NCI-H1436 treated with DMSO at 0.1 percent for 48 hours (cell line): Measurements from ENCODE around the gene NPHP3.
"Not testable (repeated sequence)": the region's sequence is repeated elsewhere in the genome, so short reads cannot be mapped to it uniquely, and the experiment has no call there.

Experiments used
- DNase-seq: peaks from one replicate; lab custom pipeline; 2025; lab: John Stamatoyannopoulos, UW

The NPHP3 gene

GRCh38 chr3:132643366-132643765 lies 78.8 kb downstream of the NPHP3 start:
- DNase-seq: no peak

DNA sequence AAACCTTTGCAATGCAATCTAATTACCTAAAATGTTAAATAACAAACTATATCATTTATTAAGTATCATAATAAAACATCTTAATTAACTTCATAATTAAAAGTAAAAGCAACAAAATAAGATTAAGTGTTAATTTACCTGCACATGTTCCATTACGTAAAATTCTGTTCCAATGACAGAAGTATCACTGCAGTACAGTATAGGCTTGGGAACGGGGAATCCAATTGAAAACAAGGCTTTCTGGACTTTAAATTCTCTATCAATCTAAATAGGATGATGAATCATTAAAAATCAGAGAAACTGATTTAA lies 79.7 kb downstream of the NPHP3 start:
- no peak for DNase-seq

DNA sequence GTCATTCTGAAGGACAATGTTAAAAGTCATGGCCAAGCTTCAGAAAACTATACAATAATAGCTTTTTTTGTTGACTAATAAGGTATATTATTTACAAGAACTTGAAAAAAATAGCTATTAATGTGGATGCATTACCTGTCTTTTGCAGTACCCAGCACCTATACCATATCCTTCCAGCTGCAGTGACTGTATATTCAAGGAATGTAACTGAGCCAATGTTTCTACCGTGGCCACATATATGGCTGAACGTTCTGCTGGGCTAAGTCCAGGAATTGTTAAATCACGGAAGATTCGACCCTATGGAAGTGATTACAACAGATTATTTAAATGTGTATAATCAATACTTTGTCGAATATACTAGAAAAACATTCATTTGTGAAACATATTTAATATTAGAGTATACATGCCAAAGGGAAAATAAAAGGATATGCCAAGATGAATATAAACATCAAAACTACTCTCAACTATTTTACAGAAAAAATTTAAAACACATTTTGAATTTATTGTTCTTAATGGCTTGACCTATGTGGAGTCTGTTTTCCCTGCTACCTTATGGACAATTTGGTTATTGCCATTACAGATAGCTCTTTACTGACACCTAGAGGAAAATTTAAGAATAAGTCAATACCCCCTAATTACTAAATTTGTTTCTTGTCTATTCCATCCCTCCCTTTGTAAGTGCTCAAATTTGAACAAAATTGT lies 80.2 kb downstream of the NPHP3 start:
- DNase-seq: peak; percentile 21

DNA sequence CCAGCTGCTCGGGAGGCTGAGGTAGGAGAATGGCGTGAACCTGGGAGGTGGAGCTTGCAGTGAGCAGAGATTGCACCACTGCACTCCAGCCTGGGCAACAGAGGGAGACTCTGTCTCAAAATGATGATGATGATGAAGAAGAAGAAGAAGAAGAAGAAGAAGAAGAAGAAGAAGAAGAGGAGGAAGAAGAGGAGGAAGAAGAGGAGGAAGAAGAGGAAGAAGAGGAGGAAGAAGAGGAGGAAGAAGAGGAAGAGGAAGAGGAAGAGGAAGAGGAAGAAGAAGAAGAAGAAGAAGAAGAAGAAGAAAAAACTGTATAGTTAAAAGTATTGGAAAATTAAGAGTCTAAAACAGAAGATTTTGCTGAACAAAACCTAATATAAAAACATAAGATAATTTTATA lies 80.8 kb downstream of the NPHP3 start:
- DNase-seq: not testable (repeated sequence)

GRCh38 chr3:132638706-132639105 lies 83.5 kb downstream of the NPHP3 start:
- no peak for DNase-seq

- no peak for DNase-seq
Measured at GRCh38 chr3:132637590-132637989, 84.6 kb downstream of the NPHP3 start.

DNA sequence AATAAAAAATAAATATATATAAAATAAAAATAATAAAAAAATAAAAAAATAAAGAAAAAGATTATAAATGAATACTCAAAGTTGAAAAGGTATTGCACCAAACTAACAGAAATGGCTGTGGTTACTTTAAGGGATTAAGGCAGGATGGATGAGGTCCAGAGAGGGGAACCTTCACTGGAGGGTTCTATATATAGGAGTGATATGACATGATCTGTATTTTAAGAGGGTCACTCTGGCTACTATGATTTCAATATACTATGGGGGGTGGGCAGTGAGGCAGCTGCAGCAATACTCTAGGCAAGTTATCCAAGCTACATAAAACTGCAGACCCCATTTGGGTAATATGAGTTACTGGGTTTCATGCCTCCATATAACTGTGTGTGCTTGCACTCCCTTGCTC lies 87.2 kb downstream of the NPHP3 start:
- no peak for DNase-seq
